Chondrocyte (in vitro differentiated cells): Measurements from ENCODE around the gene CNKSR1. TPM values are rescaled to one million over a fixed set of nuclear protein-coding genes. Genes with fewer than 3 reads are reported as not detected.

Experiments used
- DNase-seq: peaks from one replicate; pipeline ENCODE4 v3.0.0; 2021; ENCODE audit warnings: mixed read lengths, low spot score
- H3K27ac Mint-ChIP-seq: one replicate; pipeline ENCODE4 v1.8.0; 2021; ENCODE audit warnings: mild to moderate bottlenecking, moderate library complexity, mixed read lengths; ENCODE audit not compliant: unreplicated experiment
- H3K27me3 Mint-ChIP-seq: 2 replicates; pipeline ENCODE4 v1.8.0; 2021; ENCODE audit warnings: low read depth, mixed read lengths
- H3K36me3 Mint-ChIP-seq: 2 replicates; pipeline ENCODE4 v1.8.0; 2021; ENCODE audit warnings: low read depth, mixed read lengths
- H3K4me1 Mint-ChIP-seq: 2 replicates; pipeline ENCODE4 v1.8.0; 2021; ENCODE audit warnings: low read depth, mild to moderate bottlenecking, mixed read lengths
- H3K4me3 Mint-ChIP-seq: one replicate; pipeline ENCODE4 v1.8.0; 2021; ENCODE audit warnings: mild to moderate bottlenecking, moderate library complexity, mixed read lengths; ENCODE audit not compliant: unreplicated experiment
- H3K9me3 Mint-ChIP-seq: 2 replicates; pipeline ENCODE4 v1.8.0; 2021; ENCODE audit warnings: low read depth, mixed read lengths
- CTCF ChIP-seq: fragments of 200-600 bp; sonication (generic); IDR thresholded peaks from 2 replicates; pipeline ENCODE4 v1.5.0; 2021; ENCODE audit warnings: antibody characterized with exemption, mild to moderate bottlenecking, moderate library complexity
- total RNA-seq: library from RNA; stranded (reverse); gene quantifications from 3 replicates; pipeline ENCODE4 v1.2.1, GENCODE V29; 2021

The CNKSR1 gene
- total RNA-seq, 1 donor from 2014 or later, result 0.80 TPM

- Mint-ChIP-seq H3K4me1 (peaks cover 12% of the 10 kb centered on the region), H3K27ac (peak overlapping the region; percentile 32), H3K36me3 (no peaks in the 10 kb centered on the region), H3K9me3 (no peaks in the 10 kb centered on the region), H3K4me3 (peak overlapping the region; percentile 64), H3K27me3 (no peaks in the 10 kb centered on the region)
- no peak for DNase-seq
- TF ChIP-seq CTCF, result no peak
Measured at GRCh38 chr1:26164861-26165842, 12.1 kb upstream of the CNKSR1 start.

- H3K4me1 Mint-ChIP-seq, result peaks cover 18% of the 10 kb centered on the region
- no peak overlapping the region for H3K4me3 Mint-ChIP-seq
- no peaks in the 10 kb centered on the region for H3K9me3 Mint-ChIP-seq
- H3K27ac Mint-ChIP-seq, result no peak overlapping the region
- H3K27me3 Mint-ChIP-seq, result no peaks in the 10 kb centered on the region
- no peak for TF ChIP-seq CTCF
- no peaks in the 10 kb centered on the region for H3K36me3 Mint-ChIP-seq
- no peak for DNase-seq
Measured at GRCh38 chr1:26166719-26167281, 10.5 kb upstream of the CNKSR1 start.

GRCh38 chr1:26168410-26169197, 8.7 kb upstream of the CNKSR1 start, which contains the start of gene C1orf232:
C1orf232 (minus strand) TSS chr1:26168963; CDS start chr1:26168499, 464 bp downstream.
- Mint-ChIP-seq H3K4me1 (peaks cover 14% of the 10 kb centered on the region), H3K27ac (peak within 1 kb of the TSS; percentile 82), H3K4me3 (peak within 1 kb of the TSS; percentile 88), H3K27me3 (no peaks in the 10 kb centered on the region), H3K36me3 (no peaks in the 10 kb centered on the region), H3K9me3 (no peaks in the 10 kb centered on the region)
- TF ChIP-seq CTCF, result no peak
- DNase-seq, result no peak

GRCh38 chr1:26169198-26169554, 8.1 kb upstream of the CNKSR1 start:
- DNase-seq, result no peak
- no peaks in the 10 kb centered on the region for H3K36me3 Mint-ChIP-seq

More at GRCh38 chr1:26169198-26169554, 8.1 kb upstream of the CNKSR1 start:
- Mint-ChIP-seq H3K9me3 (no peaks in the 10 kb centered on the region), H3K4me1 (peaks cover 14% of the 10 kb centered on the region), H3K27me3 (no peaks in the 10 kb centered on the region), H3K27ac (no peak overlapping the region), H3K4me3 (peak overlapping the region; percentile 88)
- no peak for TF ChIP-seq CTCF
